ENCODE measurements around the gene TAGAP. TPM values are rescaled to one million over a fixed set of nuclear protein-coding genes. Genes with fewer than 3 reads are reported as not detected.

Gene TAGAP
- total RNA-seq (2021; fragmentation: NEBNext Ultra II Directional; extraction: Animal tissue kit (Norgen Biotek cat#: 25700)) (not detected in 2 replicates), polyA plus RNA-seq (2011; rRNA removed) (not detected in 2 replicates), polyA minus RNA-seq (2011; rRNA and poly(A)+ RNA removed) (not detected in 2 replicates)
- not detected for polyA plus RNA-seq (2011; cell fraction: cytosol; rRNA removed)
- 0.06 TPM for polyA plus RNA-seq (2011; cell fraction: nucleus; rRNA removed)
- not detected in 4 replicates for polyA plus RNA-seq (2012, experiment 1 of 2)
- not detected for polyA plus RNA-seq (2012, experiment 2 of 2)
- not detected for polyA plus RNA-seq (2013, experiment 1 of 2)
- 0.02 TPM for polyA plus RNA-seq (2013, experiment 2 of 2)
- not detected for polyA minus RNA-seq (2011; cell fraction: cytosol; rRNA and poly(A)+ RNA removed)
- not detected for polyA minus RNA-seq (2011; cell fraction: nucleus; rRNA and poly(A)+ RNA removed)
- long read RNA-seq, experiment 1 = 0 reads
- long read RNA-seq, experiment 2 = 0 reads

- Histone ChIP-seq H3K27me3 (replicated peaks in 1 of 4; ENCODE audit: control insufficient read depth in 3 of 4, extremely low read depth in 1 of 4, insufficient read depth in 3 of 4, low read length in 3 of 4) (no peaks in the 10 kb centered on the region), H4K5ac (ENCODE audit: insufficient read length, low read depth, low read length) (no peak within 1 kb of the TSS), H3K36me3 (ENCODE audit: control insufficient read depth in 2 of 4, insufficient read depth in 4 of 4, low read length in 3 of 4) (no peaks in the 10 kb centered on the region), H2BK20ac (ENCODE audit: low read length) (no peak within 1 kb of the TSS), H2BK120ac (replicated peaks; ENCODE audit: low read depth, low read length) (no peak within 1 kb of the TSS), H4K91ac (replicated peaks; ENCODE audit: insufficient read length, low read length) (no peak within 1 kb of the TSS), H3K9me3 (ENCODE audit: insufficient read depth in 2 of 2, low read depth in 1 of 2, low read length in 1 of 2) (no peaks in the 10 kb centered on the region), H4K8ac (ENCODE audit: extremely low read depth, insufficient read depth, low read length) (no peak within 1 kb of the TSS), H2BK12ac (ENCODE audit: low read depth, low read length) (no peak within 1 kb of the TSS; the same call in 1 of the 2 replicates), H2BK15ac (ENCODE audit: low read length) (no peak within 1 kb of the TSS), H4K20me1 (replicated peaks in 1 of 2; ENCODE audit: control insufficient read depth in 1 of 2, insufficient read depth in 2 of 2, low read length in 2 of 2) (no peaks in the 10 kb centered on the region), H3K14ac (ENCODE audit: insufficient read length) (no peak within 1 kb of the TSS), H3K23ac (ENCODE audit: insufficient read length) (no peak within 1 kb of the TSS), H3K18ac (ENCODE audit: extremely low read depth, low read length) (no peak within 1 kb of the TSS), H3K79me1 (ENCODE audit: low read depth, low read length) (no peaks in the 10 kb centered on the region), H3K4me1 (replicated peaks in 1 of 4; ENCODE audit: control insufficient read depth in 3 of 4, insufficient read depth in 4 of 4, low read length in 3 of 4) (no peaks in the 10 kb centered on the region; a peak in 1 of 7 replicates), H2AFZ (ENCODE audit: low read length) (no peak within 1 kb of the TSS), H3K4ac (replicated peaks; ENCODE audit: insufficient read length, low read depth, low read length) (no peak within 1 kb of the TSS), H3K56ac (replicated peaks; ENCODE audit: insufficient read length, low read depth, low read length) (no peak within 1 kb of the TSS), H3K79me2 (ENCODE audit: control insufficient read depth in 1 of 2, insufficient read depth in 2 of 2, low read length in 2 of 2) (no peaks in the 10 kb centered on the region), H3K23me2 (ENCODE audit: low read depth, low read length) (no peaks in the 10 kb centered on the region), H2AK5ac (ENCODE audit: low read depth, low read length) (no peak within 1 kb of the TSS), H3K4me3 (ENCODE audit: extremely low read depth in 1 of 4, insufficient read depth in 2 of 4, low read depth in 3 of 4, low read length in 4 of 4) (no peak within 1 kb of the TSS), H2BK5ac (ENCODE audit: low read depth, low read length) (no peak within 1 kb of the TSS), H3K9ac (replicated peaks in 1 of 4; ENCODE audit: extremely low read depth in 1 of 4, low read depth in 3 of 4, low read length in 3 of 4) (no peak within 1 kb of the TSS), H3K4me2 (ENCODE audit: insufficient read depth in 1 of 2, low read depth in 2 of 2, low read length in 2 of 2) (no peak within 1 kb of the TSS), H3K27ac (ENCODE audit: low read depth, low read length) (no peak within 1 kb of the TSS)
- ChIA-PET CTCF (ENCODE audit: partially characterized antibody) (interaction anchor here (0.6 to 11.7 kb wide), 9 partner anchors 9 to 343 kb away, joined by 3 to 144 read pairs (median 6); no protein-coding TSS in a partner anchor), POLR2A (ENCODE audit: partially characterized antibody) (interaction anchor here (0.7 to 1.3 kb wide), 2 partner anchors 65 to 237 kb away, joined by 3 to 4 read pairs; no protein-coding TSS in a partner anchor)
- FAIRE-seq (no peak), DNase-seq (ENCODE audit: low read depth in 1 of 2, low spot score in 2 of 2) (no peak)
- WGBS, 2 experiments (ENCODE audit: extremely low coverage in 1 of 2, insufficient coverage in 1 of 2, insufficient read length in 1 of 2, insufficient replicate concordance in 2 of 2, low coverage in 1 of 2, low lambda C conversion rate in 2 of 2, missing lambda C conversion rate in 1 of 2) = 71% methylated on average over 15 of the region's 15 CpGs; no CpG with 5 or more reads in 1 of the 2 experiments
- TF ChIP-seq SP4 (IDR thresholded peaks at IDR 0.05; ENCODE audit: low read length) (no peak), MAX (IDR thresholded peaks at IDR 0.05) (no peak), NANOG (IDR thresholded peaks at IDR 0.05; ENCODE audit: insufficient read depth, low read depth, low read length, poor library complexity, severe bottlenecking) (no peak), SIX5 (IDR thresholded peaks at IDR 0.05; ENCODE audit: low read depth, low read length) (no peak), NRF1 (IDR thresholded peaks at IDR 0.05; ENCODE audit: low read depth, low read length) (no peak), POU5F1 (IDR thresholded peaks at IDR 0.05; ENCODE audit: low read depth, low read length) (no peak), POLR2AphosphoS5 (IDR thresholded peaks at IDR 0.05; ENCODE audit: low read depth, low read length) (no peak), RBBP5 (IDR thresholded peaks at IDR 0.05; ENCODE audit: borderline replicate concordance, low read depth, low read length) (no peak), EP300 (IDR thresholded peaks at IDR 0.05; ENCODE audit: borderline replicate concordance in 1 of 2, low read depth in 2 of 2, low read length in 2 of 2) (no peak), BCL11A (IDR thresholded peaks at IDR 0.05; ENCODE audit: low read depth in 2 of 2, low read length in 2 of 2) (no peak)
Observed at GRCh38 chr6:159044899-159045727, at the start of gene TAGAP. Gene TAGAP (minus strand): TSS chr6:159044991. CDS start chr6:159044146, 845 bp downstream.
